Measurements from ENCODE around the gene GSG1. TPM values are rescaled to one million over a fixed set of nuclear protein-coding genes. Genes with fewer than 3 reads are reported as not detected.
"Not testable (repeated sequence)": the region's sequence is repeated elsewhere in the genome, so short reads cannot be mapped to it uniquely, and the experiment has no call there.

GSG1 gene
- total RNA-seq, 1 experiment from 2014 or later, result not detected

DNA sequence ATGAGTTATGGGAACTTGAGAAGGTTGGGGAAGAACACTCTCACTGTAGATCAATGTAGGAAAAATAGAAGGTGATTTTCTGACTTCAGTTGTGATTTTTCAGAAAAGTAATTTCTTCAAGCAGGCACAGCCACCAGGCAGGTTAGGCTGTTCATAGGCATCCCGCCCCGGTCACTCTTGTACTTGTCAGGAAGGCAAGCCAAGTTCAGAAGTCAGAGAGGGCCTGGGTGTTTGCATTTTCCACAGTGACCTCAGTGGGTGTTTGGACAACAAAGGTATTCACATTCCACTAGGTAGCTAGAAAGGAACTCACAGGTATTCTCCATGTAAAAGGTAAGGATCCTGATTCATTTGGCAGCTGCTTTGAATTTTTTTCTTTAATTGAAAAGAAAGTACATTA, 62.2 kb downstream of the GSG1 start:
- no peak for DNase-seq (ENCODE audit: low read depth)
- in situ Hi-C loops (cut with HindIII; ENCODE audit: low pct_unique_long_range_greater_than_20kb, low sequenced_read_pairs), result no loop called here

DNA sequence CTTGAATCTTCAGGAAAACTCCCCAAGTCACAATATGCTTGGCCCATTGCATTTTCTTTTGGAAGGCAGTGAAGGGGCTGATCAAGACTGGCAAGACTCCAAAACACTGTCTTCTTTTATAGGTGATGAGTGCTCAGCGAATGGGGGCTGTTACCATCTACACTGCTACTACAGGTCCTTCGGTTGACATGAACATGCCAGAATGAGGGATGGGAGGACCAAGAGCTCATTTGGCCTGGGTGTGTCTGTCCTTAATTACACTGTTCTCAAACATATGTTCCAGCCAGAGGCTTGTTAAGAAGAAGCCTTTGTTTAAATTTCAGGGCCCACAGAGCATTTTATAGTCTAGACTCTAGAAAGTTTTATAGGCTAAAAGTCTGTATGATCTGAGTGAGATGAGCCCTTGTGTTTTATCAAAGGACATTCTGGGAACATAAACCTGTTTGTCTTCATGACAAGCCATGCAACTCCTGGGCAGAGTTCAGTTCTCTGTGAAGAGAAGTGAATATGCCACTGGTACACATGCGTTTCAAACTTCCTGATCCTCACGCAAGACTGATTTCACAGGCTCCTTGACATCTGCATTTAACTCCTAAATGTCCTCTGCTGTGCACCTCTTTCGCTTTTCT, 64.0 kb downstream of the GSG1 start:
- in situ Hi-C loops (cut with HindIII; ENCODE audit: low pct_unique_long_range_greater_than_20kb, low sequenced_read_pairs), result no loop called here
- DNase-seq (ENCODE audit: low read depth), result no peak

DNA sequence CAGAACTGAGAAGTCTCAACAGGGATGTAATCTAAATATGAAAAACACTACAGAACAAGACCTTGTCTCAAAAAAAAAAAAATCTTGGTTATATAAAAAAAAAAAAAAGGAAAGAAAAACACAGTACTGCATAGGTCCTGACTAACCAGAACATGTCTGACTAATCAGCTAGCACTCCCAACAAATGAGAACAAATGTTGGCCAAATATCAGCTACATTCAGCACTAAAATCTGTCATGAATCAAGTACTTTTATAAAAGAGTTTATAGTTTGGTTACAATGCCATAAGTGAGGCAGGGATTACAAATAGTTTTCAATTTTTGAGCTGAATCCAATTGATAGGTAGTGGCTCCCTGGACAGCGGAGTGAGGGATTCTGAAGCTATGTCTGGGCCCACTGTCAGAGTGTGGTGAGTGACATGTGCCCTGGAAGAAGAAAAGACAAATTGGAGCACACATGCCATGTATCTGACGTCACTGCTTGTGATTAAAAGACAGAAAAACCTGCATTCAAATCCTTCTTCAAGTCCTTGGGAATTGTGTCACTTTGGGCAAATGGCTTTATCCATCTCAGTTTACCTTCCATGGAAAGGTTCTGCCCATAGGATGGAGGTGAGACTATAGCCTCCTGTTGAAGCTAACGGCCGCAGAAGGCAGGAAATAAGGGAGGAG, 64.8 kb downstream of the GSG1 start:
- DNase-seq (ENCODE audit: low read depth), result no peak
- in situ Hi-C loops (cut with HindIII; ENCODE audit: low pct_unique_long_range_greater_than_20kb, low sequenced_read_pairs), result no loop called here

DNA sequence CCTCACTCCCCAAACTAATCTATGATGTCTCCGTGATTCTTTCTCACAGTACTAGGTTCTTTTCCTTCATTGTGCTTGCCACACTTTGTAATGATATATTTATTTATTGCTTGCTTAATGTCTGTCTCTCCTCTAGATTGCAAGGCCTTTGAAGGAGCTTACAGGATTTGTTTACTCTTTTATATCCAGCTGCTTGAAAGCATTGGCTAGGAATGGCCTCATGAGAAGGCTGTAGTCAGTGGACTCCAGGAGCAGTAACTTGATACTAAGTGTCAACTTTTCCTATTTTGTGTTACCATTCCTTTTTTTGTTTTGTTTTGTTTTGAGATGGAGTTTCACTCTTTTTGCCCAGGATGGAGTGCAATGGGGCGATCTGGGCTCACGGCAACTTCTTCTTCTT, 66.6 kb downstream of the GSG1 start:
- in situ Hi-C loops (cut with HindIII; ENCODE audit: low pct_unique_long_range_greater_than_20kb, low sequenced_read_pairs), result no loop called here
- no peak for DNase-seq (ENCODE audit: low read depth)

DNA sequence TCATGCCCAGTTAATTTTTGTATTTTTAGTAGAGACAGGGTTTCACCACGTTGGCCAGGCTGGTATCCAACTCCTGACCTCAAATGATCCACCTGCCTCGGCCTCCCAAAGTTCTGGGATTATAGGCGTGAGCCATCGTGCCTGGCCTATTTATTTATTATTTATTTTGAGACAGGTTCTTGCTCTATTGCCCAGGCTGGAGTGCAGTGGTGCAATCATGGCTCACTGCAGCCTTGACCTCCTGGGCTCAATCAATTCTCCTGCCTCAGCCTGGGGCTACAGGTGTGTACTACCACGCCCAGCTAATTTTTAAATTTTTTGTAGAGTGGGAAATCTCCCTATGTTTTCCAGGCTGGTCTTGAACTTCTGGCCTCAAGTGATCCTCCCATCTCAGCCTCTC, 68.1 kb downstream of the GSG1 start:
- in situ Hi-C loops (cut with HindIII; ENCODE audit: low pct_unique_long_range_greater_than_20kb, low sequenced_read_pairs); DNase-seq (ENCODE audit: low read depth): not testable (repeated sequence)

Other genes starting within 250 kb of the GSG1 start
- 53.4 and 77.9 TPM in 2 replicates for gene GPRC5A, start 212.1 kb downstream of the GSG1 start, total RNA-seq (2014; rRNA removed; shearing (Covaris generic); ENCODE audit: low replicate concordance)
- gene GPRC5D, start 151.5 kb downstream of the GSG1 start, total RNA-seq (2014; rRNA removed; shearing (Covaris generic); ENCODE audit: low replicate concordance), result not detected in 2 replicates
- 2.1 and 6.4 TPM in 2 replicates for gene HEBP1, start 103.4 kb downstream of the GSG1 start, total RNA-seq (2014; rRNA removed; shearing (Covaris generic); ENCODE audit: low replicate concordance)
- gene FAM234B, start 59.3 kb downstream of the GSG1 start, total RNA-seq (2014; rRNA removed; shearing (Covaris generic); ENCODE audit: low replicate concordance), result 2.5 and 6.7 TPM in 2 replicates
- gene EMP1, start 93.1 kb upstream of the GSG1 start, total RNA-seq (2014; rRNA removed; shearing (Covaris generic); ENCODE audit: low replicate concordance), result 7.8 and 17.2 TPM in 2 replicates

Data from Caki2 (cell line).